Body of pancreas (tissue), 4 donors: ENCODE results near the gene TANC2. TPM values are rescaled to one million over a fixed set of nuclear protein-coding genes. Genes with fewer than 3 reads are reported as not detected.

Source experiments
- ATAC-seq: fragments of 150-250 bp; one replicate; pipeline ENCODE4 v1.9.1; 2016
- DNase-seq, 4 donors: peaks; one replicate each; pipeline ENCODE4 v3.0.0-alpha.2; 2019
- H3K27ac ChIP-seq, 4 donors: fragments of 200-600 bp; sonication (generic); 1 replicate in 3 of 4; 2 replicates in 1 of 4; pipeline versions ENCODE4 v1.5.1 to v1.6.1; 2016 to 2019; ENCODE audit warnings: mild to moderate bottlenecking in 1 of 4, mixed read lengths in 1 of 4, moderate library complexity in 1 of 4
- H3K27me3 ChIP-seq, 2 donors: fragments of 200-600 bp; sonication (generic); one replicate each; pipeline ENCODE4 v1.6.0; 2016; ENCODE audit warnings: mild to moderate bottlenecking in 1 of 2
- H3K36me3 ChIP-seq, 2 donors: fragments of 200-600 bp; sonication (generic); replicated peaks in 1 of 2; 2 replicates each; pipeline ENCODE4 v1.5.1; 2016; ENCODE audit warnings: low read depth in 2 of 2; ENCODE audit not compliant: insufficient read depth in 1 of 2
- H3K4me1 ChIP-seq: fragments of 200-600 bp; sonication (generic); one replicate; pipeline ENCODE4 v1.6.0; 2016
- H3K4me3 ChIP-seq, 2 donors: fragments of 200-600 bp; sonication (generic); 1 replicate in 1 of 2; 2 replicates in 1 of 2; pipeline ENCODE4 v1.5.1; 2016 to 2019
- H3K9me3 ChIP-seq, 3 donors: fragments of 200-600 bp; sonication (generic); 1 replicate in 2 of 3; 2 replicates in 1 of 3; pipeline ENCODE4 v1.5.1; 2016
- CTCF ChIP-seq, 7 experiments: fragments of 450-650 bp in 4 of 7; fragments of 200-600 bp in 3 of 7; sonication (generic) in 3 of 7; IDR thresholded peaks; one replicate each; pipeline ENCODE4 v1.5.1; 2016 to 2019; ENCODE audit warnings: antibody characterized with exemption in 7 of 7
- POLR2A ChIP-seq, 3 donors: fragments of 450-650 bp; IDR thresholded peaks; one replicate each; pipeline ENCODE4 v1.6.1; 2016; ENCODE audit warnings: antibody characterized with exemption in 3 of 3, mild to moderate bottlenecking in 2 of 3
- WGBS, 2 donors: methylation state at CpG; one replicate each; pipeline ENCODE4 v1.1.5; 2017; 5-methylcytosine and 5-hydroxymethylcytosine counted together
- intact Hi-C: fragments of 100-400 bp; cut with DNase I; formaldehyde crosslinking; loops from one replicate; pipeline ENCODE4 v1.15.1; 2023
- total RNA-seq, 2 donors: library from RNA; depleted of rRNA; stranded (reverse); fragments of >200 nt; gene quantifications; one replicate each; pipeline ENCODE4 v1.1.0, GENCODE V29; 2016

Gene TANC2
- total RNA-seq, 2 donors from 2014 or later, result 9.6 to 29.1 TPM

- DNase-seq (peak; percentile 31 to 55 (median 46)), ATAC-seq (peak; percentile 62)
- Histone ChIP-seq H3K4me1 (no peaks in the 10 kb centered on the region), H3K36me3 (no peaks in the 10 kb centered on the region), H3K9me3 (no peaks in the 10 kb centered on the region), H3K27me3 (no peaks in the 10 kb centered on the region), H3K4me3 (no peak overlapping the region), H3K27ac (no peak overlapping the region)
- TF ChIP-seq POLR2A (IDR thresholded peaks at IDR 0.05), result no peak
- intact Hi-C loops, result no loop called here
- 0% methylated on average over 1 of the region's 1 CpG for WGBS, 2 donors
Observed at GRCh38 chr17:62950067-62950466, 16.0 kb upstream of the TANC2 start.

- Histone ChIP-seq H3K4me3 (no peak overlapping the region), H3K27ac (no peak overlapping the region), H3K27me3 (no peaks in the 10 kb centered on the region), H3K36me3 (no peaks in the 10 kb centered on the region), H3K9me3 (no peaks in the 10 kb centered on the region), H3K4me1 (no peaks in the 10 kb centered on the region)
- TF ChIP-seq POLR2A (IDR thresholded peaks at IDR 0.05) (no peak), CTCF (IDR thresholded peaks at IDR 0.05) (no peak)
- 89 to 93% methylated on average over 4 of the region's 4 CpGs for WGBS, 2 donors
- DNase-seq (no peak), ATAC-seq (no peak)
- intact Hi-C loops, result no loop called here
Observed at GRCh38 chr17:62955841-62956352, 10.1 kb upstream of the TANC2 start.

GRCh38 chr17:62963296-62963695, 2.7 kb upstream of the TANC2 start:
- WGBS, 2 donors, result 60 to 62% methylated on average over 3 of the region's 3 CpGs
- H3K4me1 ChIP-seq, result peaks cover 16% of the 10 kb centered on the region
- H3K27ac ChIP-seq, result no peak overlapping the region
- no peak for DNase-seq
- H3K9me3 ChIP-seq, result no peaks in the 10 kb centered on the region
- H3K27me3 ChIP-seq, result no peaks in the 10 kb centered on the region
- ATAC-seq, result no peak
- TF ChIP-seq CTCF (IDR thresholded peaks at IDR 0.05) (no peak), POLR2A (IDR thresholded peaks at IDR 0.05) (no peak)
- intact Hi-C loops, result loop anchor here (5.0 kb wide), 1 partner anchor 261 kb away; no protein-coding TSS in a partner anchor
- H3K36me3 ChIP-seq, result no peaks in the 10 kb centered on the region
- H3K4me3 ChIP-seq, result no peak overlapping the region

GRCh38 chr17:62964506-62964905, 1.5 kb upstream of the TANC2 start:
- intact Hi-C loops, result loop anchor here (5.0 kb wide), 1 partner anchor 262 kb away; no protein-coding TSS in a partner anchor
- DNase-seq (no peak), ATAC-seq (no peak)
- no peaks in the 10 kb centered on the region for H3K36me3 ChIP-seq
- H3K27ac ChIP-seq, result no peak overlapping the region
- H3K4me3 ChIP-seq, result no peak overlapping the region
- no peak for TF ChIP-seq POLR2A (IDR thresholded peaks at IDR 0.05)
- TF ChIP-seq CTCF (IDR thresholded peaks at IDR 0.05), result no peak
- peaks cover 21% of the 10 kb centered on the region for H3K4me1 ChIP-seq
- WGBS, 2 donors, result 35 to 47% methylated on average over 4 of the region's 4 CpGs
- H3K27me3 ChIP-seq, result no peaks in the 10 kb centered on the region
- no peaks in the 10 kb centered on the region for H3K9me3 ChIP-seq

- peak overlapping the region; percentile 74 to 86 (median 80) for H3K27ac ChIP-seq
- no peak for ATAC-seq
Observed at GRCh38 chr17:62965174-62965685, 805 bp upstream of the TANC2 start.

More at GRCh38 chr17:62965174-62965685, 805 bp upstream of the TANC2 start:
- Histone ChIP-seq H3K9me3 (no peaks in the 10 kb centered on the region), H3K4me1 (peaks cover 21% of the 10 kb centered on the region), H3K27me3 (no peaks in the 10 kb centered on the region), H3K4me3 (peak overlapping the region in 1 of 2 donors; percentile 41), H3K36me3 (no peaks in the 10 kb centered on the region)
- TF ChIP-seq POLR2A (IDR thresholded peaks at IDR 0.05), result no peak
- TF ChIP-seq CTCF (IDR thresholded peaks at IDR 0.05), result no peak
- intact Hi-C loops, result no loop called here
- 68 to 77% methylated on average over 19 of the region's 19 CpGs for WGBS, 2 donors
- DNase-seq, result no peak
